KOPT-K1 (cell line): ENCODE results near the gene ELK4.

Source experiments
- H3K27ac ChIP-seq: fragments of 200-600 bp; sonication (generic); 2 replicates; pipeline ENCODE4 v1.5.1; 2016; ENCODE audit warnings: antibody characterized with exemption, mild to moderate bottlenecking, low read depth, low read length; ENCODE audit not compliant: poor library complexity, severe bottlenecking
- H3K36me3 ChIP-seq: fragments of 200-600 bp; sonication (generic); 2 replicates; pipeline ENCODE4 v1.5.1; 2017; ENCODE audit warnings: antibody characterized with exemption, mild to moderate bottlenecking, low read length, moderate library complexity; ENCODE audit not compliant: insufficient read depth
- H3K9me3 ChIP-seq: fragments of 200-600 bp; sonication (generic); 2 replicates; pipeline ENCODE4 v1.5.1; 2017; ENCODE audit warnings: antibody characterized with exemption, low read length, mild to moderate bottlenecking; ENCODE audit not compliant: insufficient read depth, poor library complexity, severe bottlenecking

Gene ELK4

GRCh38 chr1:205668951-205669340 is 37.1 kb upstream of the ELK4 start:
- no peak overlapping the region for H3K27ac ChIP-seq
- H3K36me3 ChIP-seq: no peaks in the 10 kb centered on the region
- no peaks in the 10 kb centered on the region for H3K9me3 ChIP-seq

- no peaks in the 10 kb centered on the region for H3K9me3 ChIP-seq
- no peaks in the 10 kb centered on the region for H3K36me3 ChIP-seq
- no peak overlapping the region for H3K27ac ChIP-seq
These were observed 36.3 kb upstream of the ELK4 start for GRCh38 chr1:205667909-205668643.

GRCh38 chr1:205666372-205667166 is 34.8 kb upstream of the ELK4 start:
- no peak overlapping the region for H3K27ac ChIP-seq
- no peaks in the 10 kb centered on the region for H3K9me3 ChIP-seq

GRCh38 chr1:205665201-205666045 is 33.6 kb upstream of the ELK4 start:
- no peak overlapping the region for H3K27ac ChIP-seq
- no peaks in the 10 kb centered on the region for H3K36me3 ChIP-seq
- H3K9me3 ChIP-seq: no peaks in the 10 kb centered on the region

More at GRCh38 chr1:205666372-205667166, 34.8 kb upstream of the ELK4 start:
- H3K36me3 ChIP-seq: no peaks in the 10 kb centered on the region

GRCh38 chr1:205664399-205665017 is 32.7 kb upstream of the ELK4 start:
- Histone ChIP-seq H3K9me3 (no peaks in the 10 kb centered on the region), H3K36me3 (no peaks in the 10 kb centered on the region), H3K27ac (no peak overlapping the region)

- Histone ChIP-seq H3K9me3 (no peaks in the 10 kb centered on the region), H3K36me3 (no peaks in the 10 kb centered on the region), H3K27ac (no peak overlapping the region)
These were observed 31.6 kb upstream of the ELK4 start for GRCh38 chr1:205663286-205663936.

- no peak overlapping the region for H3K27ac ChIP-seq
These were observed 31.0 kb upstream of the ELK4 start for GRCh38 chr1:205662791-205663190.

GRCh38 chr1:205662135-205662738 is 30.4 kb upstream of the ELK4 start:
- no peaks in the 10 kb centered on the region for H3K36me3 ChIP-seq
- H3K27ac ChIP-seq: no peak overlapping the region

More at GRCh38 chr1:205662791-205663190, 31.0 kb upstream of the ELK4 start:
- H3K9me3 ChIP-seq: no peaks in the 10 kb centered on the region
- no peaks in the 10 kb centered on the region for H3K36me3 ChIP-seq

GRCh38 chr1:205661429-205662134 is 29.8 kb upstream of the ELK4 start:
- H3K9me3 ChIP-seq: no peaks in the 10 kb centered on the region
- no peak overlapping the region for H3K27ac ChIP-seq

More at GRCh38 chr1:205662135-205662738, 30.4 kb upstream of the ELK4 start:
- no peaks in the 10 kb centered on the region for H3K9me3 ChIP-seq

GRCh38 chr1:205660361-205660760 is 28.6 kb upstream of the ELK4 start:
- Histone ChIP-seq H3K27ac (no peak overlapping the region), H3K36me3 (no peaks in the 10 kb centered on the region), H3K9me3 (no peaks in the 10 kb centered on the region)

More at GRCh38 chr1:205661429-205662134, 29.8 kb upstream of the ELK4 start:
- no peaks in the 10 kb centered on the region for H3K36me3 ChIP-seq

- Histone ChIP-seq H3K27ac (no peak overlapping the region), H3K9me3 (no peaks in the 10 kb centered on the region), H3K36me3 (no peaks in the 10 kb centered on the region)
These were observed 27.3 kb upstream of the ELK4 start for GRCh38 chr1:205658943-205659581.

GRCh38 chr1:205656236-205656635 is 24.4 kb upstream of the ELK4 start:
- no peaks in the 10 kb centered on the region for H3K36me3 ChIP-seq
- H3K9me3 ChIP-seq: no peaks in the 10 kb centered on the region
- no peak overlapping the region for H3K27ac ChIP-seq

GRCh38 chr1:205652984-205653383 is 21.2 kb upstream of the ELK4 start:
- no peaks in the 10 kb centered on the region for H3K36me3 ChIP-seq
- H3K9me3 ChIP-seq: no peaks in the 10 kb centered on the region
- H3K27ac ChIP-seq: no peak overlapping the region
